ES-I3 (cell line): Measurements from ENCODE around the gene TCAF2.
"Not testable (repeated sequence)": the region's sequence is repeated elsewhere in the genome, so short reads cannot be mapped to it uniquely, and the experiment has no call there.

Experiments
- H3K36me3 ChIP-seq: 2 replicates; pipeline ENCODE4 v1.6.1; 2013; ENCODE audit warnings: mild to moderate bottlenecking, low read length, control low read depth, moderate library complexity; ENCODE audit not compliant: insufficient read depth
- H3K4me1 ChIP-seq: 2 replicates; pipeline ENCODE4 v1.6.1; 2013; ENCODE audit warnings: mild to moderate bottlenecking, control low read depth, low read length; ENCODE audit not compliant: insufficient read depth
- H3K9ac ChIP-seq: 2 replicates; pipeline ENCODE4 v1.6.1; 2013; ENCODE audit warnings: low read depth, mild to moderate bottlenecking, low read length, moderate library complexity
- H3K9me3 ChIP-seq: 2 replicates; pipeline ENCODE4 v1.6.1; 2013; ENCODE audit warnings: mild to moderate bottlenecking, low read length, moderate library complexity; ENCODE audit not compliant: control insufficient read depth, insufficient read depth

TCAF2 gene

DNA sequence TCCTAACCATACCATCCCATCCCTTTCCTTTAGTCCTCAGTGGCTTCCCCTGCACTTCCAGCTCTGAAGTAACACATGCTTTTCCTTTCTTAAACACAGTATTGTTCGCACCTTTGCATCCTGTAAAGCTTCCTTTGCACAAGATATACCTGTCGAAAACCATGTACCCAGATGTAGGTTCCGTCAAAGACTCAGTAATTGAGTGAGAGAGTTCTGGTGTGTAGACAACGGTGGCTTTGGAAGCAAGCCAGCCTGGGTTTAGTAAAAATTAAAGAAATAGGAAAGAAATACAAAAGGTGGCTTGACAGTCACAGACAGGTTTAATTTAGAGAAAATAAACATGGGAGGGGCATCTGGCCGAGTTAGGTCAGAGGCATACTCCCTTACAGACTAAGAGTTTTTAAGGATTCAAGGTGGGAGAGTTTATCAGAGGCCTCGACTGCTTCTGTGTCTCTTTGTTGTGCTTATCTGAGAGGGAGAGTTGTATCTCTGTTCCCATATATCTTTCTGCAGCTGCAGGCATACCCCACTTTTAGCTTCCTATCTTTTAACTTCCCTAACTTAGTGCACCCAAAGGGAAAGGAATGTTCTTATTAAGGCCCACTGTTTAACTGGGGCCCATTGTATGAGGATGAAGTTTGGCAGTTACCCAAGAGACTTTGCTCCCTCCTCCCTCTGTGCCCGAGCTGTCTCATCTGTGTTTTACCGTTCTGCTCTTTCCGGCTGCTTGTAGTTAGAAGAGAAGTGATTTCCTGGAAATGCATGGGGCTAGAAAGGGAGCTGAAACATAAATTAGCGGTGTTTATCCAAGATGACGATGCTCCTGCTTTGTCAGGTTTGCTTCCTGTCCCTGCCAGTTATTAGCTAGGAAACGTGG is 14.8 kb downstream of the TCAF2 start:
- not testable (repeated sequence) for H3K4me1 ChIP-seq, H3K9ac ChIP-seq, H3K9me3 ChIP-seq, H3K36me3 ChIP-seq

DNA sequence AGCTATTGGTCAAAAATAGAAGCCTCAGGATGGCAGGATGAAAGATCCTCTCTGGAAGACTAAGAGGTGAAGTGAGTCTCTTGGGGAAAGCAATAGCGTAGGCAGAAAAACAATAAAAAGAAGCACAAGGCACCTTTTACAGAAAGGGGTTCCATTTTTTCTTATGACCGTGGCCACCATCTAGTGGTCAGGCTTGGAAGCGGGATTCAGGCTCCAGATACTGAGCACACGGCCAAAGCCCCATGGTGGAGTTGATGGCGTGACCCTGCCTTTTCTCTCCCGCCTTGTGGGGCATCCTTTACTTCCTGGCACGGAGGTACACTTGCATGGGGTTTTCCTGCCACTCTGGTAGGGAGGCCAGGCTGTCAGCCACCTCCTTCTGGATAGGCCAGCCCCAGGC is 18.6 kb downstream of the TCAF2 start:
- not testable (repeated sequence) for H3K9me3 ChIP-seq, H3K36me3 ChIP-seq, H3K4me1 ChIP-seq, H3K9ac ChIP-seq

GRCh38 chr7:143640528-143641189 is 19.9 kb downstream of the TCAF2 start:
- H3K9me3 ChIP-seq, H3K9ac ChIP-seq, H3K4me1 ChIP-seq: not testable (repeated sequence)

DNA sequence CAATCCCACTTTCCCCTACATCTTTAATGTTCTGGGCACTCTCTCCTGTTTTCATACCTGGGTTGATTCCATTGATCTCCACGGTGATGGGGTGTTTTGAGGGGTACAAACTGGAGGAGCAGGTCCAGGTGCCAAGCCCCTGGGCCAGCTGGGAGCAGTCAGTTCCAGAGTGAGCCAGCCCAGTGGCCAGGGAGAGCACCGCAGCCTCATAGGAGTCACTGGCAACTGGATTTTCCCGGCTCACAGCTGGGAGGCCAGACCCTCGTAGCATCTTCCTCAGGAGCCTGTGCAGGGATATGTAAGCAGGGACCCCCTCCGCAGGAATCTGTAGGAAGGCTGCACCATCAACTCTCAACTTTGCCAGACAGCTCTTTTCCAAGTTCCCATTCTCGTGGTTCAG is 25.8 kb downstream of the TCAF2 start:
- H3K4me1 ChIP-seq, H3K36me3 ChIP-seq, H3K9ac ChIP-seq, H3K9me3 ChIP-seq: not testable (repeated sequence)

More at GRCh38 chr7:143640528-143641189, 19.9 kb downstream of the TCAF2 start:
- H3K36me3 ChIP-seq: not testable (repeated sequence)

GRCh38 chr7:143649902-143650301 is 29.1 kb downstream of the TCAF2 start:
- not testable (repeated sequence) for H3K36me3 ChIP-seq, H3K9me3 ChIP-seq, H3K4me1 ChIP-seq, H3K9ac ChIP-seq

DNA sequence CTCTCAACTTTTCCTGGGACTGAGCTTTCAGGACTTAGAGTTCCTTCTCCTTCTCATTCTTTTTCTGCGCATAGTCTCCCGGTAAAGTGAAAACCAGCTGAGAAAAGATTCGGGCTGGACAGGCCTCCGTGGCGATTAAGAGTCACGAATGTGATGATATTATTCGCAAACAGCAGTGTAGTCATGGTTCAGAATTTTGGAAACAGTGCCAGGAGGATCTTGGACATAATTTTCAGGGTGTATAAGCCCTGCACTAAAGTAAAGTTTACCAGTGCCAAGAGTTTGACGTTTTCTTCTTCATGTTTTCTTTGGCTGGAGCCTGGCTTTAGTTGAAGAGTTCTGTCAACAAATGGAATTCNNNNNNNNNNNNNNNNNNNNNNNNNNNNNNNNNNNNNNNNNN is 29.7 kb downstream of the TCAF2 start:
- H3K36me3 ChIP-seq, H3K4me1 ChIP-seq, H3K9ac ChIP-seq, H3K9me3 ChIP-seq: not testable (repeated sequence)
